GM19023 (cell line): ENCODE results near the gene TNPO3.

Experiments used
- ATAC-seq: cut with Tn5 transposase; IDR thresholded peaks from one replicate; pipeline ENCODE4 v1.9.1; 2021; ENCODE audit warnings: mild to moderate bottlenecking, moderate library complexity; ENCODE audit not compliant: unreplicated experiment

TNPO3 gene

GRCh38 chr7:128911423-128912031 lies 143.4 kb downstream of the TNPO3 start:
- no peak for ATAC-seq

GRCh38 chr7:128910569-128910945 lies 144.4 kb downstream of the TNPO3 start, which contains the start of gene KCP:
Gene KCP, minus strand, starts transcription at chr7:128910709. Its CDS starts 33 bp downstream, at chr7:128910676.
- no peak for ATAC-seq

- ATAC-seq, result no peak
These were observed 145.0 kb downstream of the TNPO3 start for GRCh38 chr7:128909625-128910568.

- no peak for ATAC-seq
These were observed 145.9 kb downstream of the TNPO3 start for GRCh38 chr7:128908750-128909624.

- ATAC-seq, result no peak
These were observed 147.9 kb downstream of the TNPO3 start for GRCh38 chr7:128906766-128907559.

GRCh38 chr7:128906001-128906765 lies 148.7 kb downstream of the TNPO3 start:
- no peak for ATAC-seq

- ATAC-seq, result peak; percentile 50
These were observed 150.3 kb downstream of the TNPO3 start for GRCh38 chr7:128904381-128905197.
